Activated CD4-positive, alpha-beta memory T cell treated with anti-CD3 and anti-CD28 coated beads, Interleukin-2, amount 10 ng/mL, durations not matched to agents 7 days and 5 days (primary cell): ENCODE data around the gene BTD. TPM values are rescaled to one million over a fixed set of nuclear protein-coding genes. Genes with fewer than 3 reads are reported as not detected.

Experiments
- CTCF ChIA-PET: fragments of 350-600 bp; sonication (Branson Sonifier 250); formaldehyde crosslinking; loops from one replicate; lab custom pipeline; 2021; ENCODE audit warnings: antibody characterized with exemption, inconsistent platforms; lab: Charles Lee
- POLR2A ChIA-PET: fragments of 350-600 bp; sonication (Branson Sonifier 250); formaldehyde crosslinking; loops from one replicate; lab custom pipeline; 2021; ENCODE audit warnings: antibody characterized with exemption; lab: Charles Lee
- DNase-seq: peaks from one replicate; pipeline ENCODE4 v3.0.0-alpha.2; 2020
- H3K27ac Mint-ChIP-seq: one replicate; pipeline ENCODE4 v1.8.0; 2021; ENCODE audit warnings: mild to moderate bottlenecking, mixed read lengths
- H3K27me3 Mint-ChIP-seq: one replicate; pipeline ENCODE4 v1.8.0; 2021; ENCODE audit warnings: mixed read lengths
- H3K36me3 Mint-ChIP-seq: one replicate; pipeline ENCODE4 v1.8.0; 2021; ENCODE audit warnings: low read depth, mixed read lengths
- H3K4me1 Mint-ChIP-seq: one replicate; pipeline ENCODE4 v1.8.0; 2021; ENCODE audit warnings: mixed read lengths
- H3K4me3 Mint-ChIP-seq: one replicate; pipeline ENCODE4 v1.8.0; 2021; ENCODE audit warnings: mild to moderate bottlenecking, mixed read lengths
- H3K9me3 Mint-ChIP-seq: one replicate; pipeline ENCODE4 v1.8.0; 2021; ENCODE audit warnings: mixed read lengths
- total RNA-seq, 2 experiments: library from RNA; stranded (reverse); gene quantifications; one replicate each; pipeline ENCODE4 v1.2.3, GENCODE V29; 2021

Gene BTD
- total RNA-seq, 2 experiments from 2014 or later, result 11.7 to 12.7 TPM

DNA sequence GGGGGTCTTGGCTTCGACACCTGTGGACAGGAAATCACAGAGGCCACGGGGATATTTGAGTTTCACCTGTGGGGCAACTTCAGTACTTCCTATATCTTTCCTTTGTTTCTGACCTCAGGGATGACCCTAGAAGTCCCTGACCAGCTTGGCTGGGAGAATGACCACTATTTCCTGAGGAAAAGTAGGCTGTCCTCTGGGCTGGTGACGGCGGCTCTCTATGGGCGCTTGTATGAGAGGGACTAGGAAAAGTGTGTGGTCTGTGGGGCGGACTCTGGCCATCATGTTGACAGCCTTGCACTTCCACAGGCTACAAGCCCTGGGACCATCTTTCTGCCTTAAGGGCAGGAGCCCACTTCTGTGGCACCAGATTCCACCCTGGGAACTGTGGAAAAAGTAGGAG is 43.7 kb downstream of the BTD start:
- ChIA-PET CTCF (interaction anchor here (0.6 to 4.0 kb wide), 5 partner anchors 8 to 952 kb away, joined by 3 to 13 read pairs (median 6); no protein-coding TSS in a partner anchor), POLR2A (interaction anchor here (1.4 kb wide), 1 partner anchor 152 kb away, joined by 4 read pairs; the partner anchor contains the start of gene ANKRD28)
- H3K4me3 Mint-ChIP-seq, result no peak overlapping the region
- peaks cover 6% of the 10 kb centered on the region for H3K27me3 Mint-ChIP-seq
- H3K9me3 Mint-ChIP-seq, result peaks cover 9% of the 10 kb centered on the region
- no peak for DNase-seq
- H3K36me3 Mint-ChIP-seq, result peaks cover 29% of the 10 kb centered on the region
- peaks cover 47% of the 10 kb centered on the region for H3K4me1 Mint-ChIP-seq
- H3K27ac Mint-ChIP-seq, result peak overlapping the region; percentile 66

- Mint-ChIP-seq H3K4me1 (peaks cover 47% of the 10 kb centered on the region), H3K27me3 (peaks cover 9% of the 10 kb centered on the region), H3K36me3 (peaks cover 33% of the 10 kb centered on the region), H3K9me3 (peaks cover 12% of the 10 kb centered on the region), H3K27ac (peak overlapping the region; percentile 66), H3K4me3 (no peak overlapping the region)
- ChIA-PET POLR2A (interaction anchor here (1.4 to 3.6 kb wide), 3 partner anchors 10 to 151 kb away, joined by 3 to 30 read pairs (median 4); partner anchors contain the start of gene ANKRD28), CTCF (interaction anchor here (0.6 to 4.0 kb wide), 5 partner anchors 9 to 951 kb away, joined by 3 to 13 read pairs (median 6); no protein-coding TSS in a partner anchor)
- DNase-seq, result no peak
Measured at GRCh38 chr3:15645740-15646501, 44.4 kb downstream of the BTD start.

GRCh38 chr3:15646851-15647511 is 45.4 kb downstream of the BTD start:
- H3K4me1 Mint-ChIP-seq, result peaks cover 47% of the 10 kb centered on the region
- peak overlapping the region; percentile 73 for H3K27ac Mint-ChIP-seq
- DNase-seq, result no peak
- POLR2A ChIA-PET, result interaction anchor here (1.0 to 3.6 kb wide), 6 partner anchors 11 to 169 kb away, joined by 3 to 30 read pairs (median 6); partner anchors contain the start of genes ANKRD28, BTD and HACL1
- CTCF ChIA-PET, result interaction anchor here (0.9 to 4.0 kb wide), 4 partner anchors 10 to 16 kb away, joined by 5 to 13 read pairs (median 8); no protein-coding TSS in a partner anchor
- peak overlapping the region; percentile 19 for H3K4me3 Mint-ChIP-seq
- peaks cover 30% of the 10 kb centered on the region for H3K36me3 Mint-ChIP-seq
- peaks cover 12% of the 10 kb centered on the region for H3K9me3 Mint-ChIP-seq
- H3K27me3 Mint-ChIP-seq, result peaks cover 9% of the 10 kb centered on the region

- H3K4me1 Mint-ChIP-seq, result peaks cover 47% of the 10 kb centered on the region
- CTCF ChIA-PET, result interaction anchor here (0.9 to 4.0 kb wide), 2 partner anchors 11 to 17 kb away, joined by 5 to 13 read pairs; no protein-coding TSS in a partner anchor
- H3K9me3 Mint-ChIP-seq, result peaks cover 12% of the 10 kb centered on the region
- POLR2A ChIA-PET, result interaction anchor here (1.0 to 3.6 kb wide), 6 partner anchors 12 to 169 kb away, joined by 3 to 30 read pairs (median 6); partner anchors contain the start of genes ANKRD28, BTD and HACL1
- peak overlapping the region; percentile 73 for H3K27ac Mint-ChIP-seq
- H3K27me3 Mint-ChIP-seq, result peaks cover 9% of the 10 kb centered on the region
- peak overlapping the region; percentile 19 for H3K4me3 Mint-ChIP-seq
- H3K36me3 Mint-ChIP-seq, result peaks cover 26% of the 10 kb centered on the region
- DNase-seq, result peak; percentile 84
Measured at GRCh38 chr3:15647611-15648167, 46.1 kb downstream of the BTD start.

DNA sequence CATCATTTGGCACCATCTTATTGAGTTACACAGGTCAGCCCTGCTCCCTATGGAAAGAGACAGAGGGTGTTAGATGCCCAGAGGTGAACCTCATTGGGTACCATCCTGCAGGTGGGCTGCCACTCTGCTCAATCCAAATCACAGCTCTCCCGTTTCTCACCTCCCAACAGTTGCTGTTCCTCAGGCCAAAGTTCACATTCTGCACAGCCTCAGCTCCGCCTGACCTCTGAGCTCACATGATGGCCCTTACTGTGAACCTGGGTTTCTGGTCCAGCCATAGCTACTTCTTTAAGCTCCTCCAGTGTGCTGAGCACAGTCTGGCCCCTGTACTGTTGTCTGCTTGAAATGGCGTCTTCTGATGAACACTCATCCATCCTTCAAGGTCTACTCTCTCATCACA is 47.8 kb downstream of the BTD start:
- H3K36me3 Mint-ChIP-seq, result peaks cover 24% of the 10 kb centered on the region
- CTCF ChIA-PET, result no interaction called here
- H3K27me3 Mint-ChIP-seq, result peaks cover 9% of the 10 kb centered on the region
- peaks cover 47% of the 10 kb centered on the region for H3K4me1 Mint-ChIP-seq
- no peak for DNase-seq
- H3K27ac Mint-ChIP-seq, result no peak overlapping the region
- POLR2A ChIA-PET, result interaction anchor here (0.7 kb wide), 1 partner anchor 50 kb away, joined by 3 read pairs; no protein-coding TSS in a partner anchor
- H3K4me3 Mint-ChIP-seq, result no peak overlapping the region
- peaks cover 12% of the 10 kb centered on the region for H3K9me3 Mint-ChIP-seq

DNA sequence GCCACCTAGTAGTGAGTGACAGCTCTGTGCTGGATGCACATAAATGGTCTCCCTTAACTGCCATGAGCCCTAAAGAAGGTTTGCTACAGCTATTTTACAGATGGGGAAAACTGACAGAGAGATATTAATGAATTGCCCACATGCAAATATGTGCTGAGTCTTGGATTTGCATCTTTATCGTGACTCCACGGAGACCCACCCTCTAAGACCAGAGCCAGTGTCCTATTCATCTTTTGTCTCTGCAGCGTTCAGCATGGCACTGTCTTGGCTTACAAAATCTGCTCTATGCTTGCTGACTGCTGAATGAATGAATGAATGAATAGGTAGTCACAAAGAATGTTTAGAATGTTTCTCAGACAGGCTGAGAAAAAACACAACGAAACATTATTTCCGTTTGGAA is 48.3 kb downstream of the BTD start:
- Mint-ChIP-seq H3K27ac (no peak overlapping the region), H3K36me3 (peaks cover 24% of the 10 kb centered on the region), H3K4me1 (peaks cover 47% of the 10 kb centered on the region), H3K27me3 (peaks cover 9% of the 10 kb centered on the region), H3K9me3 (peaks cover 12% of the 10 kb centered on the region), H3K4me3 (no peak overlapping the region)
- DNase-seq, result no peak
- POLR2A ChIA-PET, result interaction anchor here (1.2 kb wide), 1 partner anchor 17 kb away, joined by 3 read pairs; no protein-coding TSS in a partner anchor
- CTCF ChIA-PET, result interaction anchor here (0.6 to 1.1 kb wide), 2 partner anchors 18 to 19 kb away, joined by 3 read pairs; no protein-coding TSS in a partner anchor

GRCh38 chr3:15651396-15651795 is 49.9 kb downstream of the BTD start:
- Mint-ChIP-seq H3K4me3 (no peak overlapping the region), H3K36me3 (peaks cover 29% of the 10 kb centered on the region), H3K27me3 (peaks cover 9% of the 10 kb centered on the region), H3K27ac (no peak overlapping the region), H3K9me3 (peaks cover 18% of the 10 kb centered on the region), H3K4me1 (peaks cover 32% of the 10 kb centered on the region)
- DNase-seq, result no peak
- POLR2A ChIA-PET, result no interaction called here
- CTCF ChIA-PET, result no interaction called here

GRCh38 chr3:15653321-15653720 is 51.8 kb downstream of the BTD start:
- ChIA-PET CTCF (no interaction called here), POLR2A (no interaction called here)
- Mint-ChIP-seq H3K4me1 (peaks cover 13% of the 10 kb centered on the region), H3K9me3 (peaks cover 26% of the 10 kb centered on the region), H3K27me3 (peaks cover 9% of the 10 kb centered on the region), H3K36me3 (peaks cover 29% of the 10 kb centered on the region), H3K27ac (no peak overlapping the region), H3K4me3 (no peak overlapping the region)
- DNase-seq, result no peak

DNA sequence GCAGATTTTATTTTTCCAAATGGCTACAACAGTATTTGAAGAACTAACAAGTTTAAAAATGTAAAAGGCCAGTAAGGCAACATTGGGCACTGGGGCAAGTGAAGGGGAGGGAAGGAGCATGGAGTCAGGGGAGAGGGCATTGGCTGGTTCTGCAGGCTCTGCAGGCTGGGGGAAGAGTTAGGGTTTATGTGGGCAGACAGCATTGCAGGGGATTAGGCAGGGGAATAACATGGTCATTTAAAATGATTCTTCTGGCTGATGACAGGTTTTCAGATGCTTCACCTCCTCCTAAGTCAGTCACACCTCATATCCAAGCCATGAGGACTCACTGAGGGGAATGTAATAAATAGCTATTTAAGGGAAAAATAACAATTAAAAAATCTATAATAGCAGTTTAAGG is 52.6 kb downstream of the BTD start:
- peaks cover 28% of the 10 kb centered on the region for H3K9me3 Mint-ChIP-seq
- ChIA-PET POLR2A (no interaction called here), CTCF (no interaction called here)
- no peak overlapping the region for H3K4me3 Mint-ChIP-seq
- H3K27me3 Mint-ChIP-seq, result peaks cover 9% of the 10 kb centered on the region
- DNase-seq, result no peak
- H3K36me3 Mint-ChIP-seq, result peaks cover 23% of the 10 kb centered on the region
- H3K4me1 Mint-ChIP-seq, result peaks cover 6% of the 10 kb centered on the region
- no peak overlapping the region for H3K27ac Mint-ChIP-seq

DNA sequence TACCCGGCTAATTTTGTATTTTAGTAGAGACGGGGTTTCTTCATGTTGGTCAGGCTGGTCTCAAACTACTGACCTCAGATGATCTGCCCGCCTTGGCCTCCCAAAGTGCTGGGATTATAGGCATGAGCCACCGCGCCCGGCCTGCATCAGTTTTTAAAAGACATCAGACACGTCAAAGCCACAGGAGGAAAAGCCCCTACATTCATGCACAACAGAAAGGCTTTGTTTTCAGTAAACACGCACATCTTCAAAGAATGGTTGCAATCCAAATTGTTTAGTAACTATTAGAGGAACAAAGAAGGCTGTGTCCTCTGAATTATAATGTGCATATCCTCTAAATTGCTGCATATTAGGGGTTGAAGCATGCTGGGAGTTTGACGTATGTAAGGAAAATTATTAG is 53.3 kb downstream of the BTD start:
- POLR2A ChIA-PET, result interaction anchor here (0.6 kb wide), 1 partner anchor 714 kb away, joined by 3 read pairs; no protein-coding TSS in a partner anchor
- no peak for DNase-seq
- H3K27ac Mint-ChIP-seq, result no peak overlapping the region
- peaks cover 16% of the 10 kb centered on the region for H3K36me3 Mint-ChIP-seq
- H3K4me3 Mint-ChIP-seq, result no peak overlapping the region
- H3K9me3 Mint-ChIP-seq, result peaks cover 24% of the 10 kb centered on the region
- CTCF ChIA-PET, result no interaction called here
- H3K4me1 Mint-ChIP-seq, result peaks cover 6% of the 10 kb centered on the region
- peaks cover 4% of the 10 kb centered on the region for H3K27me3 Mint-ChIP-seq

GRCh38 chr3:15656342-15656741 is 54.8 kb downstream of the BTD start:
- POLR2A ChIA-PET, result interaction anchor here (1.0 kb wide), 1 partner anchor 557 kb away, joined by 3 read pairs; the partner anchor contains the start of gene RBSN
- H3K4me3 Mint-ChIP-seq, result no peak overlapping the region
- H3K9me3 Mint-ChIP-seq, result peaks cover 24% of the 10 kb centered on the region
- H3K4me1 Mint-ChIP-seq, result peaks cover 6% of the 10 kb centered on the region
- DNase-seq, result no peak
- H3K27me3 Mint-ChIP-seq, result no peaks in the 10 kb centered on the region
- peaks cover 14% of the 10 kb centered on the region for H3K36me3 Mint-ChIP-seq
- CTCF ChIA-PET, result no interaction called here
- no peak overlapping the region for H3K27ac Mint-ChIP-seq

GRCh38 chr3:15657016-15657415 is 55.5 kb downstream of the BTD start:
- no peak for DNase-seq
- Mint-ChIP-seq H3K9me3 (peaks cover 24% of the 10 kb centered on the region), H3K4me3 (no peak overlapping the region), H3K27ac (no peak overlapping the region), H3K36me3 (peaks cover 19% of the 10 kb centered on the region), H3K4me1 (peaks cover 6% of the 10 kb centered on the region), H3K27me3 (peaks cover 3% of the 10 kb centered on the region)
- CTCF ChIA-PET, result interaction anchor here (1.0 kb wide), 1 partner anchor 32 kb away, joined by 3 read pairs; no protein-coding TSS in a partner anchor
- POLR2A ChIA-PET, result interaction anchor here (1.0 kb wide), 1 partner anchor 558 kb away, joined by 3 read pairs; the partner anchor contains the start of gene RBSN
